Natural killer cell (primary cell): ENCODE data around the gene CDH23. TPM values are rescaled to one million over a fixed set of nuclear protein-coding genes. Genes with fewer than 3 reads are reported as not detected.

Experiments
- ATAC-seq, 3 donors: fragments of 150-1000 bp in 2 of 3; fragments of 200-7000 bp in 1 of 3; cut with Tn5 transposase; 1 replicate in 1 of 3; 2 replicates in 2 of 3; pipeline ENCODE4 v1.10.0; 2021; ENCODE audit warnings: mild to moderate bottlenecking in 2 of 3, moderate library complexity in 2 of 3
- DNase-seq, 2 donors: peaks; one replicate each; pipeline versions ENCODE4 v3.0.0 to v3.0.0-alpha.2; 2013 to 2021; ENCODE audit warnings: mixed read lengths in 1 of 2
- H3K27ac ChIP-seq: one replicate; pipeline ENCODE4 v1.5.1; 2013; ENCODE audit warnings: mild to moderate bottlenecking, low read length
- H3K27me3 ChIP-seq: one replicate; pipeline ENCODE4 v1.6.1; 2013; ENCODE audit warnings: low read length; ENCODE audit not compliant: control insufficient read depth, insufficient read depth
- H3K36me3 ChIP-seq: one replicate; pipeline ENCODE4 v1.6.1; 2013; ENCODE audit warnings: low read length; ENCODE audit not compliant: control insufficient read depth, insufficient read depth
- H3K4me1 ChIP-seq: one replicate; pipeline ENCODE4 v1.6.1; 2013; ENCODE audit warnings: low read length; ENCODE audit not compliant: control insufficient read depth, insufficient read depth
- H3K4me3 ChIP-seq: one replicate; pipeline ENCODE4 v1.5.1; 2013; ENCODE audit warnings: low read length
- H3K9me3 ChIP-seq: one replicate; pipeline ENCODE4 v1.6.1; 2013; ENCODE audit warnings: low read length; ENCODE audit not compliant: control insufficient read depth, insufficient read depth
- H3K27ac Mint-ChIP-seq, 2 donors: one replicate each; pipeline ENCODE4 v1.8.0; 2022; ENCODE audit warnings: mild to moderate bottlenecking in 2 of 2, mixed read lengths in 2 of 2, moderate library complexity in 1 of 2
- H3K27me3 Mint-ChIP-seq, 2 donors: one replicate each; pipeline ENCODE4 v1.8.0; 2022; ENCODE audit warnings: low read depth in 2 of 2, mixed read lengths in 2 of 2
- H3K36me3 Mint-ChIP-seq: one replicate; pipeline ENCODE4 v1.8.0; 2022; ENCODE audit warnings: mixed read lengths
- H3K4me1 Mint-ChIP-seq, 2 donors: one replicate each; pipeline ENCODE4 v1.8.0; 2022; ENCODE audit warnings: mixed read lengths in 2 of 2
- H3K4me3 Mint-ChIP-seq: one replicate; pipeline ENCODE4 v1.8.0; 2022; ENCODE audit warnings: mild to moderate bottlenecking, moderate library complexity, mixed read lengths
- H3K9me3 Mint-ChIP-seq, 2 donors: one replicate each; pipeline ENCODE4 v1.8.0; 2022; ENCODE audit warnings: mixed read lengths in 2 of 2
- CTCF ChIP-seq: fragments of 200-600 bp; IDR thresholded peaks from one replicate; pipeline ENCODE4 v1.8.0; 2022; ENCODE audit warnings: antibody characterized with exemption
- WGBS: methylation state at CpG from one replicate; pipeline ENCODE4 v1.1.7; 2013; ENCODE audit warnings: missing lambda C conversion rate; ENCODE audit not compliant: insufficient coverage; 5-methylcytosine and 5-hydroxymethylcytosine counted together
- intact Hi-C: fragments of 100-400 bp; cut with micrococcal nuclease; formaldehyde crosslinking; loops from one replicate; pipeline ENCODE4 v1.14.2; 2022
- total RNA-seq, 4 donors: library from RNA; stranded (reverse); fragments of 120-200 nt in 1 of 4; gene quantifications; one replicate each; pipeline versions ENCODE4 v1.2.3 to v1.2.4, GENCODE V29; 2013 to 2022

CDH23 gene
- total RNA-seq, 3 donors from 2014 or later (not counting 1 experiment from before 2014, with no cell fraction given), result 1.2 to 6.0 (median 4.3) TPM

- H3K4me3 Mint-ChIP-seq, result no peak overlapping the region
- 89% methylated on average over 5 of the region's 5 CpGs for WGBS
Measured at GRCh38 chr10:71391701-71392100, 5.0 kb upstream of the CDH23 start.

DNA sequence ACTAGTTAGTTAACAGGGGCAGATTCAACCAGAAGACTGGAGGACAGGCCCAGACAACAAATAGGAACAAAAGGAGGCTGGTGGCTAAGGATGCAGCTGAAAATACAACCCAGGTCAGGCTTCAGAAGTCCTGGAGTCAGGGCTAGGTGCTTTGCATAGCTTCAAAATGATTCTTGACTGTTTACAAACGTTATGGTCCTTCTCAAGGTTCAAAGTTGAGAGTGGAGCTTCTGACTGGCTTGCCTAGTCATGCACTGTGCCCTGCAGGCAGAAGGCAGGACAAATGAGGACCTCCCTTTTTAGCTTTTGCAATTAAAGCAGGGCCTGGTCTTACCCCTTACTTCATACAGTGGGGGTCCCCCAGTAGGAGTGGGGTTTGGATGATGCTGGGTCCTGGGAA lies 4.4 kb upstream of the CDH23 start:
- Histone ChIP-seq H3K4me1 (peaks cover 5% of the 10 kb centered on the region), H3K4me3 (no peak overlapping the region), H3K36me3 (no peaks in the 10 kb centered on the region), H3K27ac (no peak overlapping the region), H3K9me3 (no peaks in the 10 kb centered on the region), H3K27me3 (peaks cover 14% of the 10 kb centered on the region)
- WGBS, result 50% methylated on average over 1 of the region's 1 CpG
- H3K4me3 Mint-ChIP-seq, result no peak overlapping the region
- no peak for TF ChIP-seq CTCF
- DNase-seq (no peak), ATAC-seq (no peak)
- no peaks in the 10 kb centered on the region for H3K36me3 Mint-ChIP-seq
- peaks cover 5% of the 10 kb centered on the region in 2 donors for H3K4me1 Mint-ChIP-seq
- no peak overlapping the region for H3K27ac Mint-ChIP-seq
- H3K27me3 Mint-ChIP-seq, result peaks cover 36 to 53% of the 10 kb centered on the region in 2 donors
- intact Hi-C loops, result no loop called here
- H3K9me3 Mint-ChIP-seq, result no peaks in the 10 kb centered on the region

More at GRCh38 chr10:71391701-71392100, 5.0 kb upstream of the CDH23 start:
- H3K27me3 Mint-ChIP-seq, result peaks cover 36 to 53% of the 10 kb centered on the region in 2 donors
- peaks cover 14% of the 10 kb centered on the region for H3K27me3 ChIP-seq
- DNase-seq (no peak), ATAC-seq (no peak)
- H3K9me3 Mint-ChIP-seq, result no peaks in the 10 kb centered on the region
- intact Hi-C loops, result no loop called here
- peaks cover 4% of the 10 kb centered on the region for H3K4me1 ChIP-seq
- TF ChIP-seq CTCF, result no peak
- no peak overlapping the region for H3K27ac ChIP-seq
- no peaks in the 10 kb centered on the region for H3K36me3 Mint-ChIP-seq
- H3K36me3 ChIP-seq, result no peaks in the 10 kb centered on the region
- no peaks in the 10 kb centered on the region for H3K9me3 ChIP-seq
- H3K4me3 ChIP-seq, result no peak overlapping the region
- no peak overlapping the region for H3K27ac Mint-ChIP-seq
- H3K4me1 Mint-ChIP-seq, result peaks cover 5% of the 10 kb centered on the region in 2 donors

DNA sequence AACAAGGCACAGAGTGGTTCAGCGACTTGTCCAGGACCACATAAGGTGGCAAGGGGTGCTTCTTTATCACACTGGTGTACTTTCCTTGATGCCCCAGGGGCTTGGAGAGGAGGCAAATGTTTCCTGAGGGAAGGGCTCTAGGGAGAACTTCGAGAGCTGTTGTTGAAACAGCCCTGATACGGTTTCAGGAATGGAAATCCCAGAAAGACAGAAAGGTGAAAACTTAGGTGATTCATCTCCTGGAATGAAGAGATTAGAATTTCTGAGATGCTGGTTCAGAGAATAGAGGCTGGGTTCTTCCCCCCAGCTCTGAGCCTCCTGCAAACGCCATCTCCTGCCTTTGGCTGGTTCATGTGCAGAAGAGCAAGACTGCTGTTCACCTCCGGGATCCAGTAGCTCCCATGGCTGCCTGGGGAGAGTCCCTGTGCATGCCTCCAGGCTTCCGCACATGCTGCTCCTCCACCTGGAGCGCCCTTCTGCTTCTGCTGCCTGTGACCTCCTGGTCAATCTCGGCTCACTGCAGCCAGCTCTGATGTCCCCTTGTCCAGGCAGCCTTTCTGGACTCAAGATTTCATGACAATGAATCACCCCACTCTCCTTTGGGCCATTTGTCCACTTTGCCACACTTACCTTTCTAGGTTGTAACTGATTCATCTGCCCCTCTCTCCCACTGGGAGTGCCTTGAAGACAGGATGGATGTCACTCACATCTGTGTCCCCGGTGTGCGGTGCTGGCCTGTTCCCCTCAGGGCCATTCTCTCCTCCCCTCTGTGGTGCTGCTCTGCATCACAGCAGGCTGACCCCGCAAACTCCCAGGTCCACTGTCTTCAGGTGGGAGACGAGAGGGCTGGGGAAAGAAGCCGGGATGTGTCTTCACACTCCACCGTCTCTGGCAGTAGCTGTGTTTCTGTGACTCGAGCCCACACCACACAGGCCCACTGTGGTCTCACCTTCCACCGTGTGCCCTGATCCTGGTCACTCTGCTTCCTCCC lies 3.6 kb upstream of the CDH23 start:
- DNase-seq (no peak), ATAC-seq (no peak)
- no peak overlapping the region for H3K4me3 ChIP-seq
- H3K27ac ChIP-seq, result no peak overlapping the region
- H3K4me3 Mint-ChIP-seq, result no peak overlapping the region
- intact Hi-C loops, result no loop called here
- H3K9me3 Mint-ChIP-seq, result no peaks in the 10 kb centered on the region
- no peak overlapping the region for H3K27ac Mint-ChIP-seq
- H3K4me1 ChIP-seq, result peaks cover 13% of the 10 kb centered on the region
- peaks cover 39 to 56% of the 10 kb centered on the region in 2 donors for H3K27me3 Mint-ChIP-seq
- WGBS, result 84% methylated on average over 16 of the region's 16 CpGs
- H3K36me3 ChIP-seq, result no peaks in the 10 kb centered on the region
- peaks cover 21% of the 10 kb centered on the region for H3K27me3 ChIP-seq
- H3K36me3 Mint-ChIP-seq, result no peaks in the 10 kb centered on the region
- no peaks in the 10 kb centered on the region for H3K9me3 ChIP-seq
- TF ChIP-seq CTCF, result no peak
- H3K4me1 Mint-ChIP-seq, result peaks cover 5 to 8% of the 10 kb centered on the region in 2 donors
